Measurements from ENCODE around the gene IRF6. TPM values are rescaled to one million over a fixed set of nuclear protein-coding genes. Genes with fewer than 3 reads are reported as not detected.

IRF6 gene
- total RNA-seq, 6 experiments from 2014 or later: 24.9 to 33.9 (median 28.9) TPM

DNA sequence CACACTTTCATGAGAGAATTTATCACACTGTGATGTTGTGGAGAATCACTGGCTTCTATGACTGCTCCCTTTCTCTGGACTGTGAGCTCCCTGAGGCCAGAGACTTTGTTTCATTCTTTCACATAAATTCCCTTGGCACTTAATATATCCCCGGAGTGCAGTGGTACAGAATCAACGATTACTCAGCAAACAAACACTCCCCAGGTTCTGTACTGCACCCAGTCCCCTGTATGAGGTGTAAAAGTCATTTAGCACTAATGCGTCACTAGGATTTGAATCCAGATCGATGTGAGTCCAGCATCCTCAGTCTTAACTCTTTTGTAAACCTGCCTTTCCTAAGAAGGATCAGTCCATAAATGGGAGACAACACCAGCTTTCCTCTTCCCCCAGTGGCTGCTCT, 15.0 kb upstream of the IRF6 start:
- no peaks in the 10 kb centered on the region for H3K27me3 ChIP-seq
- no peaks in the 10 kb centered on the region for H3K4me1 ChIP-seq
- no peak overlapping the region for H3K4me3 ChIP-seq
- no peak overlapping the region for H3K27ac ChIP-seq
- WGBS (ENCODE audit: insufficient coverage, low coverage, low lambda C conversion rate, missing lambda C conversion rate): 40% methylated on average over 4 of the region's 4 CpGs
- DNase-seq: no peak
- TF ChIP-seq POLR2A (IDR thresholded peaks at IDR 0.05): no peak
- TF ChIP-seq, protein P1, sequence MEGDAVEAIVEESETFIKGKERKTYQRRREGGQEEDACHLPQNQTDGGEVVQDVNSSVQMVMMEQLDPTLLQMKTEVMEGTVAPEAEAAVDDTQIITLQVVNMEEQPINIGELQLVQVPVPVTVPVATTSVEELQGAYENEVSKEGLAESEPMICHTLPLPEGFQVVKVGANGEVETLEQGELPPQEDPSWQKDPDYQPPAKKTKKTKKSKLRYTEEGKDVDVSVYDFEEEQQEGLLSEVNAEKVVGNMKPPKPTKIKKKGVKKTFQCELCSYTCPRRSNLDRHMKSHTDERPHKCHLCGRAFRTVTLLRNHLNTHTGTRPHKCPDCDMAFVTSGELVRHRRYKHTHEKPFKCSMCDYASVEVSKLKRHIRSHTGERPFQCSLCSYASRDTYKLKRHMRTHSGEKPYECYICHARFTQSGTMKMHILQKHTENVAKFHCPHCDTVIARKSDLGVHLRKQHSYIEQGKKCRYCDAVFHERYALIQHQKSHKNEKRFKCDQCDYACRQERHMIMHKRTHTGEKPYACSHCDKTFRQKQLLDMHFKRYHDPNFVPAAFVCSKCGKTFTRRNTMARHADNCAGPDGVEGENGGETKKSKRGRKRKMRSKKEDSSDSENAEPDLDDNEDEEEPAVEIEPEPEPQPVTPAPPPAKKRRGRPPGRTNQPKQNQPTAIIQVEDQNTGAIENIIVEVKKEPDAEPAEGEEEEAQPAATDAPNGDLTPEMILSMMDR (IDR thresholded peaks at IDR 0.05): no peak
- H3K9me3 ChIP-seq: no peaks in the 10 kb centered on the region
- intact Hi-C loops (cut with DNase I): no loop called here
- ATAC-seq: no peak
- no peaks in the 10 kb centered on the region for H3K36me3 ChIP-seq

DNA sequence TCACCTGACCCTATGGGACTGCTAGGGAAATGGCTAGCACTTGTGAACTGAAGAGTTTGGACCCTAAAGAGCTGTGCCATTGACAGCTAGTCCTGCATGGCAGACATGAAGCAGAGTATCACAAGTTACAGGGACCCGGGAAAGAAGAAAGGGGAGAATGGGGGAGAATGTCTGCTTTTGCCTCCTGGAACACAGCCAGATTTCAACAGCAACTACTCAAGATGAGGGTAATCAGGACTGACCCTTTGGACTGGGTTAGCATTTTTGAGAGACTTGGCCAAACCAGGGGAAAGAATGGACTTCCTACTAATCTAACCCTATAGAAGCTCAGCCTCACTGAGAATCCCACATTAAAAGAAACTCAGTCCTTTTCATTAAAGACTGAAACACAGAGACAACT, 13.1 kb upstream of the IRF6 start:
- TF ChIP-seq, protein P1 (IDR thresholded peaks at IDR 0.05): no peak
- TF ChIP-seq POLR2A (IDR thresholded peaks at IDR 0.05): no peak
- H3K36me3 ChIP-seq: no peaks in the 10 kb centered on the region
- intact Hi-C loops (cut with DNase I): no loop called here
- ATAC-seq (no peak), DNase-seq (no peak)
- H3K27me3 ChIP-seq: no peaks in the 10 kb centered on the region
- no CpG with 5 or more reads among the region's 1 CpG for WGBS (ENCODE audit: insufficient coverage, low coverage, low lambda C conversion rate, missing lambda C conversion rate)
- no peak overlapping the region for H3K4me3 ChIP-seq
- no peaks in the 10 kb centered on the region for H3K9me3 ChIP-seq
- no peak overlapping the region for H3K27ac ChIP-seq
- H3K4me1 ChIP-seq: no peaks in the 10 kb centered on the region

DNA sequence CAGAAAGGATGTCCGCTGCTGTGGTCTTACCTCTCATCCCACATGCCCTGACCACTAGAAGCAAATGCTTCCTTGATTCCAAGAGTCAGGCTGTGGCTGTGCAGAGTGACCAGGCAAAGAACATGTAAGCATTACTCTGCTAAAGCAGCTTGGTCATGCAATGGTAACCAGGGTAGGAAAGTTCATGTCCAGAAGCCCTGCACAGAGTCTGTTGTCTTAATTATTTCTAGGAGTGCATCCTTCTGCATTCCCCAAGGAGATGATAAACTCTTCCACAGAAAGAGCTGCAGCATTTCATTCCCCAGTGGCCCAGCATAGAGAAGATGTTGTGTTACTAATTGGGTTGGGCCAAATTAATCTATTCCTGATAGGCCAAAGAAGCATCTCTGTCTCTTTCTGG, 11.7 kb upstream of the IRF6 start:
- Histone ChIP-seq H3K9me3 (no peaks in the 10 kb centered on the region), H3K27ac (no peak overlapping the region), H3K27me3 (no peaks in the 10 kb centered on the region), H3K36me3 (no peaks in the 10 kb centered on the region), H3K4me3 (no peak overlapping the region), H3K4me1 (no peaks in the 10 kb centered on the region)
- WGBS (ENCODE audit: insufficient coverage, low coverage, low lambda C conversion rate, missing lambda C conversion rate): 100% methylated on average over 1 of the region's 1 CpG
- no peak for ATAC-seq
- intact Hi-C loops (cut with DNase I): no loop called here
- no peak for DNase-seq
- no peak for TF ChIP-seq POLR2A (IDR thresholded peaks at IDR 0.05)
- TF ChIP-seq, protein P1 (IDR thresholded peaks at IDR 0.05): no peak

DNA sequence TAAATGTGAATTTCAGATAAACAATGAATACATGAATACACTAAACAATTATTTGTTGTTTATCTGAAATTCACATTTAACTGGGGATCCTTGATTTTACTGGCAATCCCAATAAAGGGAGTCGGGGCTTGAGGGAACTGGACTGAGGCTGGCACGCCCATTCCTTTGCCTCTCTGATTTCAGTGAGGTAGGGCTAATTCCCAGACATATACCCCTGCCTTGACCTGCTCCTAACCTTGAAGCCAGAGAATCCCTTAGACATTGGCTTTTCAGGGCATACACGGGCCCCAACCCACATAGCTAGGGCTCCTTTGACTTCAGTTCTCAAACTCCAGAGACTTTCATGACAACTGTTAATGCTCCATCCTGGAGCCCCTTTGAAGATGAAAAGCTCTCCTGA, 11.0 kb upstream of the IRF6 start:
- no peaks in the 10 kb centered on the region for H3K36me3 ChIP-seq
- H3K9me3 ChIP-seq: no peaks in the 10 kb centered on the region
- ATAC-seq (no peak), DNase-seq (no peak)
- no peak for TF ChIP-seq POLR2A (IDR thresholded peaks at IDR 0.05)
- TF ChIP-seq, protein P1 (IDR thresholded peaks at IDR 0.05): no peak
- 83% methylated on average over 2 of the region's 3 CpGs for whole genome bisulfite sequencing (ENCODE audit: insufficient coverage, low coverage, low lambda C conversion rate, missing lambda C conversion rate)
- no peak overlapping the region for H3K27ac ChIP-seq
- no peaks in the 10 kb centered on the region for H3K4me1 ChIP-seq
- no peaks in the 10 kb centered on the region for H3K27me3 ChIP-seq
- H3K4me3 ChIP-seq: no peak overlapping the region
- intact Hi-C loops (cut with DNase I): no loop called here

DNA sequence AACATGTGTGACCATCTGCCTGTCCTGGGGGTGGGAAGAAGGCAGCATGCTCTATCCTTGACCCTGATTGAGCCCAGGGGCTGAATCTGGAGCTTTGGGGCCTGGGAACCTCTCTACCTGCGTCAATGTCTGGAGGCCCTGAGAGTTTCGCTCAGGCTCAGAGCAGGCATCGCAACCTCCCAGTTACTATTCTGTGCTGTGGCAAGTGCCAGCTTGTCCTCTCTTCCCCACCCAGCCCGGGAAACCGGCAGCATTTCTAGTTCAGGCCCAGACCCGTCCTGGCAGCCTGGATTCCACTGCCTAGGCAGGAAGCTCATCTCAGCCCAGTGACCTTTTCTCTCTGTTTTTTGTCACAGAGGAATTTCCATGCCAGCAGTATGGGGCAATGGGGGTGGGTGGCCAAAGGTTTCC, 10.0 kb upstream of the IRF6 start:
- no peaks in the 10 kb centered on the region for H3K9me3 ChIP-seq
- TF ChIP-seq, protein P1 (IDR thresholded peaks at IDR 0.05): no peak
- TF ChIP-seq POLR2A (IDR thresholded peaks at IDR 0.05): no peak
- 46% methylated on average over 3 of the region's 6 CpGs for WGBS (ENCODE audit: insufficient coverage, low coverage, low lambda C conversion rate, missing lambda C conversion rate)
- no peaks in the 10 kb centered on the region for H3K4me1 ChIP-seq
- no peaks in the 10 kb centered on the region for H3K36me3 ChIP-seq
- no peak overlapping the region for H3K27ac ChIP-seq
- intact Hi-C loops (cut with DNase I): no loop called here
- H3K4me3 ChIP-seq: no peak overlapping the region
- no peaks in the 10 kb centered on the region for H3K27me3 ChIP-seq
- DNase-seq (no peak), ATAC-seq (no peak)

Data from right lobe of liver (tissue), 6 donors.